Uterus (tissue), 4 donors: Measurements from ENCODE around the gene FABP7. TPM values are rescaled to one million over a fixed set of nuclear protein-coding genes. Genes with fewer than 3 reads are reported as not detected.

ENCODE experiments used
- DNase-seq, 2 donors: peaks; one replicate each; pipeline ENCODE4 v3.0.0-alpha.2; 2019 to 2020
- H3K27ac ChIP-seq, 2 donors: fragments of 200-600 bp; sonication (generic); 1 replicate in 1 of 2; 2 replicates in 1 of 2; pipeline ENCODE4 v1.5.1; 2016 to 2018
- H3K27me3 ChIP-seq, 2 donors: fragments of 200-600 bp; sonication (generic); one replicate each; pipeline ENCODE4 v1.5.1; 2018 to 2019; ENCODE audit warnings: control low read depth in 1 of 2
- H3K36me3 ChIP-seq, 2 donors: fragments of 200-600 bp; sonication (generic); one replicate each; pipeline ENCODE4 v1.5.1; 2019; ENCODE audit warnings: control low read depth in 1 of 2
- H3K4me1 ChIP-seq, 2 donors: fragments of 200-600 bp; sonication (generic); one replicate each; pipeline ENCODE4 v1.5.1; 2018 to 2019; ENCODE audit warnings: control low read depth in 1 of 2
- H3K4me3 ChIP-seq, 2 donors: fragments of 200-600 bp; sonication (generic); 1 replicate in 1 of 2; 2 replicates in 1 of 2; pipeline ENCODE4 v1.5.1; 2018 to 2019; ENCODE audit warnings: mild to moderate bottlenecking in 1 of 2
- H3K9me3 ChIP-seq, 2 donors: fragments of 200-600 bp; sonication (generic); one replicate each; pipeline ENCODE4 v1.5.1; 2019; ENCODE audit warnings: control low read depth in 1 of 2
- POLR2A ChIP-seq, 2 donors: fragments of 450-650 bp; IDR thresholded peaks; one replicate each; pipeline ENCODE4 v1.6.1; 2016; ENCODE audit warnings: antibody characterized with exemption in 2 of 2, mild to moderate bottlenecking in 1 of 2, moderate library complexity in 1 of 2
- intact Hi-C: fragments of 100-400 bp; cut with DNase I; formaldehyde crosslinking; loops from one replicate; pipeline ENCODE4 v1.15.1; 2023; ENCODE audit warnings: low total_unique reads
- small RNA-seq: library from RNA; depleted of rRNA; stranded (forward); fragments of <200 nt; gene quantifications from one replicate; pipeline ENCODE3, GENCODE V24; 2016
- total RNA-seq, 4 donors: library from RNA; depleted of rRNA in 3 of 4; stranded (reverse); fragments of >200 nt in 3 of 4; gene quantifications; one replicate each; pipeline versions ENCODE4 v1.1.0 to v1.2.4, GENCODE V29; 2014 to 2023
- TF ChIP-seq, protein P1 (sequence below), 4 experiments: fragments of 200-600 bp in 2 of 4; fragments of 450-650 bp in 2 of 4; sonication (generic) in 2 of 4; IDR thresholded peaks; one replicate each; pipeline ENCODE4 v1.5.1; 2016 to 2019; ENCODE audit warnings: antibody characterized with exemption in 4 of 4, mild to moderate bottlenecking in 2 of 4, moderate library complexity in 1 of 4
- donor health status: DM: yes; HTN: yes; CAD: no.

The FABP7 gene
- total RNA-seq, 4 donors from 2014 or later: 0.76 TPM; not detected in 3

DNA sequence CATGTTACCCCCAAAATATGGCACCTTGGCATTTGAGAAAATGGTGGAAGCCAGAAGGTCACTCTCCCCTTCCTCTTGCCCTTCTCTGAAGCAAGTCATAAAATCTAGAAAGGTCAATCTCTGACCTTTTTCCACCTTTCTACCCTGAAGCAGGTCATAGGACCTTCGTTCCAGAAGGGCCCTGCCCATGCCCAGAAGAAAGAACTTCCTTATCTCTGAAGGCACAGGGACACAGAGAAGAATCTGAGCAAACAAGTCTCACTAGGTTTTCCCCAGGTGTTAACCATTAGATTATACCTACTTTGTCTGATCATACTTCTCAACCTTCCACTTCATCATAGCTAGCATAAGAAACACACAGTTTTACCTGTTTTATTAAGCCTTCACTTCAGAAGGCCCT, 52.0 kb downstream of the FABP7 start:
- Histone ChIP-seq H3K4me3 (no peak overlapping the region), H3K9me3 (no peaks in the 10 kb centered on the region), H3K4me1 (no peaks in the 10 kb centered on the region), H3K27ac (no peak overlapping the region), H3K27me3 (no peaks in the 10 kb centered on the region), H3K36me3 (no peaks in the 10 kb centered on the region)
- no peak for DNase-seq
- TF ChIP-seq, protein P1, sequence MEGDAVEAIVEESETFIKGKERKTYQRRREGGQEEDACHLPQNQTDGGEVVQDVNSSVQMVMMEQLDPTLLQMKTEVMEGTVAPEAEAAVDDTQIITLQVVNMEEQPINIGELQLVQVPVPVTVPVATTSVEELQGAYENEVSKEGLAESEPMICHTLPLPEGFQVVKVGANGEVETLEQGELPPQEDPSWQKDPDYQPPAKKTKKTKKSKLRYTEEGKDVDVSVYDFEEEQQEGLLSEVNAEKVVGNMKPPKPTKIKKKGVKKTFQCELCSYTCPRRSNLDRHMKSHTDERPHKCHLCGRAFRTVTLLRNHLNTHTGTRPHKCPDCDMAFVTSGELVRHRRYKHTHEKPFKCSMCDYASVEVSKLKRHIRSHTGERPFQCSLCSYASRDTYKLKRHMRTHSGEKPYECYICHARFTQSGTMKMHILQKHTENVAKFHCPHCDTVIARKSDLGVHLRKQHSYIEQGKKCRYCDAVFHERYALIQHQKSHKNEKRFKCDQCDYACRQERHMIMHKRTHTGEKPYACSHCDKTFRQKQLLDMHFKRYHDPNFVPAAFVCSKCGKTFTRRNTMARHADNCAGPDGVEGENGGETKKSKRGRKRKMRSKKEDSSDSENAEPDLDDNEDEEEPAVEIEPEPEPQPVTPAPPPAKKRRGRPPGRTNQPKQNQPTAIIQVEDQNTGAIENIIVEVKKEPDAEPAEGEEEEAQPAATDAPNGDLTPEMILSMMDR (IDR thresholded peaks at IDR 0.05): no peak
- TF ChIP-seq POLR2A (IDR thresholded peaks at IDR 0.05): no peak
- intact Hi-C loops: no loop called here

DNA sequence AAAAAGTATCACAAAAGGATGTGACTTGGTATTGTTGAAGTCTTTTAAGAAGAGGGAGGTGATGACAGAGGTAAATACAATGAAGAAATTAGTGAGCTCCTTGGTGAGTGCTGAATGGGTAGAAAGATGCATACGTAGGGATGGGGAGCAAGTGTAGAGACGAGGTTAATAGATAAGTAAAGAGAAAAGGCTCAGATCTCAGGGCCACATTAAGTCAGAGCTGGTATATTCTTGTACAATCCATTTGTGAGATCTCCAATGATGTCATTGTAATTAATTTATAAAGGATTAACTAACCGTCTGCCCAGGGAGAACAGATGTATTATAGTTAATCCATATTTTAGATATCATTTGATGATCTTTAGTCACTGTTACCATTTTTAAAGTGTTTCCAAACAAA, 52.9 kb downstream of the FABP7 start:
- H3K27ac ChIP-seq: no peak overlapping the region
- intact Hi-C loops: no loop called here
- TF ChIP-seq, protein P1 (IDR thresholded peaks at IDR 0.05): no peak
- no peak for TF ChIP-seq POLR2A (IDR thresholded peaks at IDR 0.05)
- no peaks in the 10 kb centered on the region for H3K4me1 ChIP-seq
- no peaks in the 10 kb centered on the region for H3K27me3 ChIP-seq
- DNase-seq: no peak
- no peaks in the 10 kb centered on the region for H3K36me3 ChIP-seq
- no peaks in the 10 kb centered on the region for H3K9me3 ChIP-seq
- no peak overlapping the region for H3K4me3 ChIP-seq

DNA sequence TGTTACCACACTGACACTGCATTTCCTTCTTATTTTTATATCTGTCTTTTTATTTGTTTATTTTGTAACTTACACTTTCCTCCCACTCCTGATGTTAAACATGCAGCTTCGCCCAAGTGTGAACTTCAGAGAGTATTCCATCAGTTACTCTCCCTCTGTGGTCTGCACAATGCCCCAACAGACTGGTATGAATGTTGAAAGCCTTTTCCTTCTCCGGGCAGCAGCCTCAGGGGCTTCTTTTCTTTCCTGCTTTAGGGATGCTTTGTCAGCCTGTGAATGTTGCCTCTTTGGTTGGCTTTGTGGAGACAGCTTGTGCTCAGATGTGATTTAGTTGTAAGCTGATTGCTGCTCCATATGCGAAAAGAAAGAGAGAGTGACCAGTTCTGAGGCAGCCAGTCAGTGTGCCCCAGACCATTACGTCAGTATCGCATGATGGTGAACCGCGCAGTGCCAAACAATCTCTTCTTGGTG, 53.5 kb downstream of the FABP7 start:
- H3K27ac ChIP-seq: no peak overlapping the region
- no peaks in the 10 kb centered on the region for H3K36me3 ChIP-seq
- TF ChIP-seq, protein P1 (IDR thresholded peaks at IDR 0.05): no peak
- TF ChIP-seq POLR2A (IDR thresholded peaks at IDR 0.05): no peak
- DNase-seq: no peak
- no peaks in the 10 kb centered on the region for H3K9me3 ChIP-seq
- no peak overlapping the region for H3K4me3 ChIP-seq
- H3K27me3 ChIP-seq: no peaks in the 10 kb centered on the region
- H3K4me1 ChIP-seq: no peaks in the 10 kb centered on the region
- intact Hi-C loops: no loop called here

Small RNA genes lying within 50 kb of the gene (small RNA-seq; reads per million reads assigned to genes)
- not detected for gene RN7SL564P

Other genes with a start within 250 kb of the FABP7 start
- 1 to 10 TPM in 1 of 4 donors, under 1 TPM in 2, not detected in 1; 0.43 to 5.2 (median 0.59) TPM for gene PKIB, start 169.3 kb upstream of the FABP7 start, total RNA-seq
- gene SMPDL3A, start 9.5 kb downstream of the FABP7 start, total RNA-seq: 10 to 100 TPM in 2 of 4 donors, 1 to 10 TPM in 2; 4.1 to 18.7 (median 13.3) TPM
- gene CLVS2, start 216.5 kb downstream of the FABP7 start, total RNA-seq: 10 to 100 TPM in 1 of 4 donors, 1 to 10 TPM in 1, under 1 TPM in 2; under 0.01 to 11.6 (median 3.2) TPM